ENCODE results near the gene XCR1. TPM values are rescaled to one million over a fixed set of nuclear protein-coding genes. Genes with fewer than 3 reads are reported as not detected.

Gene XCR1
- total RNA-seq, 2 experiments from 2014 or later: not detected

GRCh38 chr3:45988362-45988761 lies 38.9 kb downstream of the XCR1 start:
- CTCF ChIA-PET (ENCODE audit: unreplicated experiment): interaction anchor here (0.8 kb wide), 1 partner anchor 95 kb away, joined by 3 read pairs; no protein-coding TSS in a partner anchor

GRCh38 chr3:45987368-45988291 lies 39.7 kb downstream of the XCR1 start:
- CTCF ChIA-PET (ENCODE audit: unreplicated experiment): interaction anchor here (0.8 kb wide), 1 partner anchor 95 kb away, joined by 3 read pairs; no protein-coding TSS in a partner anchor

More at GRCh38 chr3:45988362-45988761, 38.9 kb downstream of the XCR1 start:
- Histone ChIP-seq H3K36me3 (ENCODE audit: insufficient read depth, low read length) (peaks cover 15% of the 10 kb centered on the region), H3K9me2 (ENCODE audit: insufficient read depth, low read length) (no peaks in the 10 kb centered on the region), H3K9me3 (ENCODE audit: low read length) (no peaks in the 10 kb centered on the region), H3K4me2 (ENCODE audit: low read length) (no peak overlapping the region), H3K79me2 (ENCODE audit: insufficient read depth, low read depth, low read length) (peaks cover 7% of the 10 kb centered on the region; the same call in 1 of the 2 replicates), H4K20me1 (ENCODE audit: insufficient read depth, low read length) (no peaks in the 10 kb centered on the region; the same call in 1 of the 2 replicates), H3K27ac (ENCODE audit: low read depth, low read length, poor library complexity, severe bottlenecking) (no peak overlapping the region), H3K4me1 (ENCODE audit: insufficient read depth, low read length, poor library complexity, severe bottlenecking) (peaks cover 15% of the 10 kb centered on the region), H3K4me3 (ENCODE audit: low read depth, low read length, poor library complexity, severe bottlenecking) (no peak overlapping the region), H2AFZ (ENCODE audit: low read length) (no peak overlapping the region)
- intact Hi-C loops (cut with micrococcal nuclease; ENCODE audit: unreplicated experiment): no loop called here
- POLR2A ChIA-PET: no interaction called here
- no peak for TF ChIP-seq EZH2phosphoT487 (IDR thresholded peaks at IDR 0.05; ENCODE audit: borderline replicate concordance, low read depth, low read length)
- no peak for TF ChIP-seq CTCF (conservative IDR thresholded peaks at IDR 0.05; ENCODE audit: low read length)
- no TSS peak for BruUV-seq (replicated peaks)
- DNase-seq (ENCODE audit: low spot score): no peak

More at GRCh38 chr3:45987368-45988291, 39.7 kb downstream of the XCR1 start:
- Histone ChIP-seq H3K4me2 (ENCODE audit: low read length) (no peak overlapping the region), H3K4me1 (ENCODE audit: insufficient read depth, low read length, poor library complexity, severe bottlenecking) (peaks cover 7% of the 10 kb centered on the region), H3K36me3 (ENCODE audit: insufficient read depth, low read length) (peaks cover 23% of the 10 kb centered on the region), H3K27ac (ENCODE audit: low read depth, low read length, poor library complexity, severe bottlenecking) (no peak overlapping the region), H3K9me2 (ENCODE audit: insufficient read depth, low read length) (no peaks in the 10 kb centered on the region), H3K9me3 (ENCODE audit: low read length) (no peaks in the 10 kb centered on the region), H2AFZ (ENCODE audit: low read length) (no peak overlapping the region), H4K20me1 (ENCODE audit: insufficient read depth, low read length) (no peaks in the 10 kb centered on the region; the same call in 1 of the 2 replicates), H3K79me2 (ENCODE audit: insufficient read depth, low read depth, low read length) (peaks cover under 1% of the 10 kb centered on the region; the same call in 1 of the 2 replicates), H3K4me3 (ENCODE audit: low read depth, low read length, poor library complexity, severe bottlenecking) (no peak overlapping the region)
- no peak for TF ChIP-seq EZH2phosphoT487 (IDR thresholded peaks at IDR 0.05; ENCODE audit: borderline replicate concordance, low read depth, low read length)
- no peak for TF ChIP-seq CTCF (conservative IDR thresholded peaks at IDR 0.05; ENCODE audit: low read length)
- DNase-seq (ENCODE audit: low spot score): no peak
- POLR2A ChIA-PET: interaction anchor here (0.8 kb wide), 1 partner anchor 67 kb away, joined by 3 read pairs; no protein-coding TSS in a partner anchor
- intact Hi-C loops (cut with micrococcal nuclease; ENCODE audit: unreplicated experiment): no loop called here
- BruUV-seq (replicated peaks): no TSS peak
